GM18868 (cell line): Measurements from ENCODE around the gene ALK.

Experiments used
- ATAC-seq: cut with Tn5 transposase; IDR thresholded peaks from one replicate; pipeline ENCODE4 v1.9.1; 2021; ENCODE audit warnings: mild to moderate bottlenecking, moderate library complexity; ENCODE audit not compliant: unreplicated experiment

Gene ALK

GRCh38 chr2:29240601-29241000, 680.8 kb downstream of the ALK start:
- no peak for ATAC-seq

- ATAC-seq, result no peak
Observed at GRCh38 chr2:29239209-29239960, 682.0 kb downstream of the ALK start.

DNA sequence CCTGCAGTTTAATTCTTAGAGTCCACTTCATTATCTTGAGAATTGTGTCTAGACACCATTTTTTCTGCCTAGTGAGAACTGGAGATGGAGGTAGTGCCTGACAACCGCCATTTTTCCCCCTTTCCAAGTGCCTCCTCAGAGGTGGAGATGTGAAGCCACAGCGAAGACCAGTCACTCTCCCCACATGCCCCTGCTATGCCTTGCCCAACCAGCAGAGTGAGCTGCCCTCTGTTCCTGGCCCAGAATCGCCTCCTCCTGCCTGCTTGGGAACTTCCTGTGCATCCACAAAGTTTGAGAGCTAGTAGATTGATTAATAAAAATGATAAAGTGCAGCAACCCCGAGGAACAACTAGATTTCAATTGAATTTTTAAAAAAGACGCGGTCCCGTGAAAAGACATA, 682.9 kb downstream of the ALK start:
- no peak for ATAC-seq

GRCh38 chr2:29236074-29236473, 685.3 kb downstream of the ALK start:
- ATAC-seq, result no peak

GRCh38 chr2:29235411-29235810, 686.0 kb downstream of the ALK start:
- no peak for ATAC-seq

- ATAC-seq, result no peak
Observed at GRCh38 chr2:29233428-29233827, 688.0 kb downstream of the ALK start.

- no peak for ATAC-seq
Observed at GRCh38 chr2:29232041-29232440, 689.3 kb downstream of the ALK start.

GRCh38 chr2:29229640-29230039, 691.7 kb downstream of the ALK start:
- ATAC-seq, result no peak

DNA sequence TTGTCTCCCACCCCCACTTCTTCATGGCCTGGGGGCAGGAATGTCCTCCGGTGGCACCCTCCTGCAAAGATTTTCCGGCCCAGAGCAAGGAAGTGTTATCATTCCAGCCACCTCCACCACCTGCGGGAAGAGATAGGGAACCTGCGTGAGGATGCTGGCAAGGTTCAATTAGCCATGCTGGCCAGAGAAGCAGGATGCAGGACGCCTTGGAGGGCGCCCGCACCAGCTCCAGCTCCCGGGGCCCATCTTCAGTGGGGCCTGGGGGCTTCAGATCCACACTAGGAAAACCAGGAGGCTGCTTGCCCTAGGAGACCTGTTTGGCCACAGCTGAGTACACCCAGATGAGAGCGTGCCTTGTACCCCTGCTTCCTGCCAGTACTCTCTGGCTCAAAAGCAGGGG, 692.4 kb downstream of the ALK start:
- no peak for ATAC-seq

DNA sequence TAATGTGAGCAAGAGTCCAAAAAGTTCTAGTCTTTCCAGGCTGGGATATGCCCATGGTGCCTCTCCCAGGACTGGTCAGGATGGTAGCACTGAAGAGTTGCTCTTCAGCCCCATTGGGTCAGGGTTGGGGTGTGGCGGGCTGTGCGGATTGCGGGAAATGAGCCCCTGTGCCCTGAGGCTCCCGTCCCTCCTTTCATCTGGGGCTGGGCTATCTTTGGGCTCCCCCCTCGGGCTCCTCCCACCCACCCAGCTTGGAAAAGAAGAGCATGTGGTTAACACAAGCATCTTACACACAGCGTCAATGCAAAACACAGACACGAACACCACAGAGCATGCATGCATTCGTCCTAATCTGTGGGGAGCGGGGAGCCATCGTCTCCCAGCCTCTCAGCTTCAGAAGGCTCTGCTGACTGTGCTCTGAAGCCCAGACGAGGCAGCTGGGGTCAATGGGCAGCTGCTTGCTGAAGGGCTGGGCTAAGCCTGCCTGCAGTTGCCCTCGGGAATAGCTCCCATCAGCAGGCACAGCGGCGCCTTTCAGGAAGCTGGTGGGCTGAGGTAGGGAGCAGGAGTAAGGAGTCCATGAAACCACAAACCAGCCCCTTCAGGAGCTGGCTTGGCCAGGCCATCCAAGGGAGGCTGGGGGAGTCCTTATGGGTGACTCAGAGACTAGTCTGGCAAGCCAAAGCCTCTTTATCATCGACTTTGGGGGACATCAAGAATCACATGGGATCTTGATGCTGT, 693.3 kb downstream of the ALK start:
- no peak for ATAC-seq

- no peak for ATAC-seq
Observed at GRCh38 chr2:29226808-29227207, 694.6 kb downstream of the ALK start.

GRCh38 chr2:29226375-29226774, 695.0 kb downstream of the ALK start:
- no peak for ATAC-seq

DNA sequence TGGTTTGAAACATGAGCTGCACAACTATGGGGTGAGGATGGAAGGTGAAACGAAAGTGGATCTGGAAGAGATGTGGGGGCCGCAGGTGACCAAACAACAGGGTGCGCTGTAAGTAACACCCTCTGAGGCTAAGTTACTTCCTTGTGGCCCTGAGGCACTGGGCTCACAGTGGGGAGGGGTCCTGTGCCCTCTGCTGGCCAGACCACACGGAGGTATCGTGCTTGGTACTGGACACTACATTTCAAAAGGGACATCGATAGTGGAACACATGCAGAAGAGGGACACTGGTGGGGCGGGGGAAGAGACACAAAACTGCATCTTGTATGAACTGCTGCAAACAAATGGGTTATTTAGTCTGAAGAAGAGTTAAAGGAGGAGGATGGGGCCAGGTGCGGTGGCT, 695.6 kb downstream of the ALK start:
- ATAC-seq, result no peak

DNA sequence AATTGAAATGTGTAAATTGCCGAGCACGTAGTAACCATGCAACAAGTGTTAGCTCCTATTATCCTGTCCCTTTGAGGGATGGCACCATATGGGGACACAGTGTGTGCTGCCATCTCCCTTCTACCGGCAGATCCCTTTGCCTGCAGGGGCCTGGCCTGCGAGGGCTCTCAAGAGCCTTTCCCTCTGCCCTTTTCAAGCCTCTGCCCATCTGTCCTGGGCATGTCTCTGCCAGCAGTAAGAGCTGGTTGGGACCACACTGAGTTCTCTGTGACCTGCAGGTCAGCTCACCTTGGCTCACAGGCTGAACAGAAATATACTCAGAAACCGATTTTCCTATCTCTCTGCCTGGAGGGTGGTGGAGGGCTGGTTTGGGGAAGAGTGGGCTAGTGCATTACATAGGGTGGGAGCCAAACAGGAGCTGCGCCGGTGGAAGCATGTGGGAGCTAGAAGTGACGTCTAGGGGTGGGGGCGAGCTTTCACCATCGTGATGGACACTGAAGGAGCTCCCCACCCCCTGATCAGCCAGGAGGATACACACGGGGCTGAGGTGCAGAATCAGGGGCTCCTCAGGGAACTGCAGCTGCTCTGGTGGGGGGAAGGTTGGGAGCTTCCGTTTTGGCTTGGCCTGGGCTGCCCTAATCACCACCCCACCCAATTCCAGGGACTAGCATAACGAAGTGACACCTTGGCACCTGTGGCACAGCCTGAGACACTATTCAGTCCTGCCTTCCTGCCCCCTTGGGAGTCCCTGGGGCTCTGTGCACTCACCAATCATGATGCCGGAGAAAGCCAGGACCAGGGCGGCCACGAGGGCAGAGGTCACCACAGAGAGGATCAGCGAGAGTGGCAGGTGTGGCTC, 696.5 kb downstream of the ALK start:
- no peak for ATAC-seq

- no peak for ATAC-seq
Observed at GRCh38 chr2:29223851-29224692, 697.3 kb downstream of the ALK start.

DNA sequence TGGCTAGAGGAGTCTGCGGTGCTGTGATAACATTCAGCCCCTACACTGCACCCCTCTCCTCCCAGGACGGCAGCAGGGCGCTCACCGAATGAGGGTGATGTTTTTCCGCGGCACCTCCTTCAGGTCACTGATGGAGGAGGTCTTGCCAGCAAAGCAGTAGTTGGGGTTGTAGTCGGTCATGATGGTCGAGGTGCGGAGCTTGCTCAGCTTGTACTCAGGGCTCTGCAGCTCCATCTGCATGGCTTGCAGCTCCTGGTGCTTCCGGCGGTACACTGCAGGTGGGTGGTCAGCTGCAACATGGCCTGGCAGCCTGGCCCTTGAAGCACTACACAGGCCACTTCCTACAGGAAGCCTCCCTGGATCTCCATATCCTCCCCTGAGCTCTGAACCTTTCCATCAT, 698.1 kb downstream of the ALK start:
- ATAC-seq, result no peak

DNA sequence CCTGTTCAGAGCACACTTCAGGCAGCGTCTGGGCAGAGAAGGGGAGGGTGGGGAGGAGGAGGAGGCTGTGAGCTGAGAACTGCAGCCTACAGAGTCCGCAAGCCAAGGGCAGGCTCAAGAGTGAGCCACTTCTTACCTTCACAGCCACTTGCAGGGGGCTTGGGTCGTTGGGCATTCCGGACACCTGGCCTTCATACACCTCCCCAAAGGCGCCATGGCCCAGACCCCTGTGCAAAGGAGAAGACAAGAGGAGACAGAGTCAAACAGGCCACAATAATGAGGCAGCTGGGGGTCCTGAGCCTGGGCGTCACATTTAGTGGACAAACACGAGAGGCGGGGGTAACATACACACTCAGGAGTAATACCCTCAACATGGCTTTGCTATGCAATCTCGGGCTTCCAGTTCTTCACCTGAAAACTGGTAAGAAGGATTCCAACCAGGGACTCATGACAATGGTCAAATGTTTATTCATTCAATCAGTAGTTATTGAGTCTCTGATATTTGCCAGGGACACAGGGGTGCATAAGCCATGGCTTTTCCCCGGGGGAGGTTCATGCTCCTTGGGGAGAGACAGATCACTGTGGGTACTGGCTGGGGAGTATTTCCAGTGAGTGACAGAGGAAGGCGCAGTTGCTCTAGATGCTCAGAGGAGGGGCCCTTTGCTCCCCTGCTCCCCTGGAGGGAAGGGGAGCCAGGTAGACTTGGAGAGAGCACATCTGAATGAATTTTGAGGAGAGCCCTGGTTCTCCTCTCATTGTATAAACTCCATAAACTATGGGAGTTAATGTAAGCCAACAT, 698.8 kb downstream of the ALK start:
- no peak for ATAC-seq

DNA sequence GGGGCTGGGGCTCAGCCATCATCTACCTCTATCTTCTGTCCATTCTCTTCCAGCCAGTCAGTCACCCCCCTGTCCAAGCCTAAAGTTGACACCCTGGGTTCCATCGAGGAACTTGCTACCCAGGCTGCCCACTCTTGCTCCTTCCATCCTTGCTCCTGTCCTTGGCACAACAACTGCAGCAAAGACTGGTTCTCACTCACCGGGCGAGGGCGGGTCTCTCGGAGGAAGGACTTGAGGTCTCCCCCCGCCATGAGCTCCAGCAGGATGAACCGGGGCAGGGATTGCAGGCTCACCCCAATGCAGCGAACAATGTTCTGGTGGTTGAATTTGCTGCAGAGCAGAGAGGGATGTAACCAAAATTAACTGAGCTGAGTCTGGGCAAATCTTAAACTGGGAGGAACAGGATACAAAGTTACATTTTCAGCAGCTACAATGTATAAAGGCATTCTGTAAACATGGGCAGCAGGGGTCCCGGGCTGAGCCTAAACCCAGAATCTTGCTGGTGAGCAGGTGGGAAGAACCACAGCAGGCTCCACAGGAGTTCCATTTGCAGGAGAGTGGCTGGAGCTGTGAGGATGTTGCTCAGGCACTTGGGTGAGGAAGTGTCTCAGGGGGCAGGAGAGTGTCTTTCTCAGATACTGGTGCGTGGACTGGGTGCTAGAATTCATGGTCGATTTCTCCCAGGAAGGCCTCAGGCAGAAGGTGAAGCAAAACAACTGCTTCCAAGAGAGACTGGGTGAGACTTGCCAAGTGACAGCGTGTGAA, 700.7 kb downstream of the ALK start:
- no peak for ATAC-seq

DNA sequence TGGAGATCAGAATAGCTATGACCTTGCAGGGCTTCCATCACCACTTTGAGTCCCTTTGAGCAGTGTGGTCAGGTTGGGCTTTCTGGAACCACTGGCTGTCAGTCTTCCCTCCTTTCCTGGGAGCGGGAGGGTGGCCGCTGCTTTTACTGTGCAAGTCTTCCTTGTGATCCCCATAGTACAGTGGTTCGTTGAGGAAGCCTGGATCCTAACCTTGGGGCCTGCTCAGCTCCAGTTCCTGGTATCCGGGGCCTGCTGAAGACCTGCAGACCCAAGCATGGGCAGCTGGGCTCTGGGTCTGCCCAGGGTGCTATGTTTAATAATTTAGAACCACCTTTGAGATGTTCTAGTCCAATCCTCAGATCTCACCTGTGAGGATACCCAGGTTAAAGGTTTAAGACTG, 702.0 kb downstream of the ALK start:
- no peak for ATAC-seq
